Heart left ventricle (tissue), 16 donors: Measurements from ENCODE around the gene HS6ST3. TPM values are rescaled to one million over a fixed set of nuclear protein-coding genes. Genes with fewer than 3 reads are reported as not detected.

Source experiments
- ATAC-seq, 4 donors: fragments of 200-7000 bp; cut with Tn5 transposase; one replicate each; pipeline ENCODE4 v1.9.1; 2020 to 2022; ENCODE audit warnings: moderate library complexity in 4 of 4, mild to moderate bottlenecking in 3 of 4, moderate number of reproducible peaks in 1 of 4
- DNase-seq, 5 donors: peaks; one replicate each; pipeline ENCODE4 v3.0.0-alpha.2; 2020
- H3K27ac ChIP-seq, 12 donors: fragments of 200-600 bp; sonication (generic) in 4 of 12; one replicate each; pipeline versions ENCODE4 v1.5.0 to v1.8.0; 2016 to 2022; ENCODE audit warnings: mild to moderate bottlenecking in 2 of 12
- H3K27me3 ChIP-seq, 9 donors: fragments of 200-600 bp; sonication (generic) in 2 of 9; one replicate each; pipeline versions ENCODE4 v1.5.1 to v1.8.0; 2016 to 2022; ENCODE audit warnings: mild to moderate bottlenecking in 3 of 9
- H3K36me3 ChIP-seq, 9 donors: fragments of 200-600 bp; sonication (generic) in 2 of 9; one replicate each; pipeline versions ENCODE4 v1.5.0 to v1.8.0; 2018 to 2022; ENCODE audit warnings: mild to moderate bottlenecking in 2 of 9
- H3K4me1 ChIP-seq, 12 donors: fragments of 200-600 bp; sonication (generic) in 4 of 12; one replicate each; pipeline versions ENCODE4 v1.5.0 to v1.8.0; 2016 to 2022; ENCODE audit warnings: mild to moderate bottlenecking in 3 of 12
- H3K4me3 ChIP-seq, 12 donors: fragments of 200-600 bp; sonication (generic) in 4 of 12; one replicate each; pipeline versions ENCODE4 v1.5.0 to v1.8.0; 2017 to 2022; ENCODE audit warnings: mild to moderate bottlenecking in 9 of 12, moderate library complexity in 4 of 12
- H3K9me3 ChIP-seq, 12 donors: fragments of 200-600 bp; sonication (generic) in 4 of 12; one replicate each; pipeline versions ENCODE4 v1.5.0 to v1.8.0; 2016 to 2022; ENCODE audit warnings: mild to moderate bottlenecking in 1 of 12
- POLR2A ChIP-seq, 2 donors: fragments of 450-650 bp; IDR thresholded peaks; one replicate each; pipeline ENCODE4 v1.6.1; 2017; ENCODE audit warnings: antibody characterized with exemption in 2 of 2, mild to moderate bottlenecking in 2 of 2, moderate library complexity in 2 of 2
- WGBS, 4 donors: extraction: QIAGEN DNeasy Blood & Tissue Kit in 2 of 4; methylation state at CpG; one replicate each; pipeline versions ENCODE4 v1.1.5 to v1.1.7; 2013 to 2018; 5-methylcytosine and 5-hydroxymethylcytosine counted together
- intact Hi-C, 10 donors: fragments of 100-400 bp; cut with DNase I; formaldehyde crosslinking; loops; one replicate each; pipeline versions ENCODE4 v1.11.1 to v1.14.2; 2022
- polyA plus RNA-seq, 2 donors: library from polyadenylated mRNA; stranded (reverse); fragments of 200-250 nt; gene quantifications; one replicate each; pipeline ENCODE4 v1.2.3, GENCODE V29; 2013
- total RNA-seq, 9 donors: library from RNA; depleted of rRNA in 2 of 9; stranded (reverse); fragments of >200 nt in 2 of 9; fragmentation: NEBNext Ultra II Directional in 3 of 9; extraction: Animal tissue kit (Norgen Biotek cat#: 25700) in 3 of 9; gene quantifications; one replicate each; pipeline versions ENCODE4 v1.1.0 to v1.2.4, GENCODE V29; 2016 to 2023
- TF ChIP-seq, protein P1 (sequence below), 12 donors: fragments of 200-600 bp; sonication (generic) in 4 of 12; IDR thresholded peaks; one replicate each; pipeline versions ENCODE4 v1.5.0 to v1.8.0; 2018 to 2022; ENCODE audit warnings: antibody characterized with exemption in 12 of 12, mild to moderate bottlenecking in 5 of 12
- donor health status: ischemic (EF 13 %, LVEDD 7.1; RV severe dilation, severe dysfunction).
- donor health status: healthy with polysubstance abuse.
- donor health status: DM: no; HTN: yes; CAD: no.
- donor health status: DM: no; HTN: no; CAD: no.
- donor health status: ischemic (EF 25% LVEDD 6.9; RV normal size, moderate dysfunction).
- donor health status: ischemic (EF 25% LVEDD 5.7; RV mildly dilated, moderate dysfunction).
- donor health status: healthy.
- donor health status: DM: yes; HTN: yes; CAD: no.
- donor health status: ischemic (EF 35%, LVEDD 5.7; RV mildly dilated, moderate dysfunction).
- donor health status: nonischemic (EF 11% LVEDD 7.7; RV severe dilation, severe dysfunction).
- donor health status: DM: yes; HTN: yes; CAD: no.
- donor health status: PGD.
- donor health status: ischemic (EF 29% LVEDD 5.4; RV normal size, mild dysfunction).
- donor health status: nonischemic (EF 23%, LVEDD 6.1; RV moderate dilation, normal function).

The HS6ST3 gene
- total and polyA plus RNA-seq, 11 donors: 0.01 to 5.2 (median 1.2) TPM

GRCh38 chr13:96637039-96637438 is 547.1 kb downstream of the HS6ST3 start:
- H3K36me3 ChIP-seq: no peaks in the 10 kb centered on the region
- TF ChIP-seq POLR2A (IDR thresholded peaks at IDR 0.05): no peak
- TF ChIP-seq, protein P1, sequence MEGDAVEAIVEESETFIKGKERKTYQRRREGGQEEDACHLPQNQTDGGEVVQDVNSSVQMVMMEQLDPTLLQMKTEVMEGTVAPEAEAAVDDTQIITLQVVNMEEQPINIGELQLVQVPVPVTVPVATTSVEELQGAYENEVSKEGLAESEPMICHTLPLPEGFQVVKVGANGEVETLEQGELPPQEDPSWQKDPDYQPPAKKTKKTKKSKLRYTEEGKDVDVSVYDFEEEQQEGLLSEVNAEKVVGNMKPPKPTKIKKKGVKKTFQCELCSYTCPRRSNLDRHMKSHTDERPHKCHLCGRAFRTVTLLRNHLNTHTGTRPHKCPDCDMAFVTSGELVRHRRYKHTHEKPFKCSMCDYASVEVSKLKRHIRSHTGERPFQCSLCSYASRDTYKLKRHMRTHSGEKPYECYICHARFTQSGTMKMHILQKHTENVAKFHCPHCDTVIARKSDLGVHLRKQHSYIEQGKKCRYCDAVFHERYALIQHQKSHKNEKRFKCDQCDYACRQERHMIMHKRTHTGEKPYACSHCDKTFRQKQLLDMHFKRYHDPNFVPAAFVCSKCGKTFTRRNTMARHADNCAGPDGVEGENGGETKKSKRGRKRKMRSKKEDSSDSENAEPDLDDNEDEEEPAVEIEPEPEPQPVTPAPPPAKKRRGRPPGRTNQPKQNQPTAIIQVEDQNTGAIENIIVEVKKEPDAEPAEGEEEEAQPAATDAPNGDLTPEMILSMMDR (IDR thresholded peaks at IDR 0.05): no peak
- peaks cover 0 to 18% (median under 1%) of the 10 kb centered on the region in 12 donors for H3K9me3 ChIP-seq
- H3K4me3 ChIP-seq: no peak overlapping the region
- no peak for DNase-seq
- H3K27ac ChIP-seq: no peak overlapping the region
- H3K4me1 ChIP-seq: no peaks in the 10 kb centered on the region
- intact Hi-C loops: no loop called here
- ATAC-seq: no peak
- no peaks in the 10 kb centered on the region for H3K27me3 ChIP-seq

DNA sequence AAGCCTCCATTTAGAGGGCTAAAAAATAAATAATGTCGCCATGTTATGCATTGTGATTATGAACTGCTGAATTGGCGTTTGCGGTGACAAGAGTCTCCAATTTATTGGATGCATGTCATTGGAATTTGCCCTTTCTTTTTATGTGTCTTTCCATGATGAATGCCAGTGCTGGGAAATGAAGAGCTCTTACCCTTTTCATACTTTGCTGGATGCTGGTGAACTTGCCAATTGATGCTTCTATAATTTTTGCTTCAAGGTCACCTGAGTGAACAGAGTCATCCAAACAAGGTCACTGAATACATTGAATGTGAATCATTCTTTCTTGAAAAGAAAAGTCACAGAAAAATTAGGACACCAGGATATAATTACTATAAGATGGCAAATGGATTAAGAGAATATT is 556.2 kb downstream of the HS6ST3 start:
- Histone ChIP-seq H3K9me3 (peaks cover 0 to 32% (median 12%) of the 10 kb centered on the region in 12 donors), H3K36me3 (no peaks in the 10 kb centered on the region), H3K27ac (no peak overlapping the region), H3K27me3 (no peaks in the 10 kb centered on the region), H3K4me3 (no peak overlapping the region), H3K4me1 (no peaks in the 10 kb centered on the region)
- TF ChIP-seq POLR2A (IDR thresholded peaks at IDR 0.05): no peak
- TF ChIP-seq, protein P1 (IDR thresholded peaks at IDR 0.05): no peak
- 90 to 96% (median 95%) methylated on average over 3 of the region's 3 CpGs for WGBS, 4 donors
- no peak for ATAC-seq
- intact Hi-C loops: no loop called here
- no peak for DNase-seq

- H3K4me1 ChIP-seq: no peaks in the 10 kb centered on the region
- no peaks in the 10 kb centered on the region for H3K27me3 ChIP-seq
- 80 to 93% (median 86%) methylated on average over 8 of the region's 8 CpGs for WGBS, 4 donors
- no peak overlapping the region for H3K4me3 ChIP-seq
- peaks cover 0 to 32% (median 12%) of the 10 kb centered on the region in 12 donors for H3K9me3 ChIP-seq
- DNase-seq (no peak), ATAC-seq (no peak)
- no peak for TF ChIP-seq POLR2A (IDR thresholded peaks at IDR 0.05)
- TF ChIP-seq, protein P1 (IDR thresholded peaks at IDR 0.05): no peak
- H3K27ac ChIP-seq: no peak overlapping the region
- intact Hi-C loops: no loop called here
- no peaks in the 10 kb centered on the region for H3K36me3 ChIP-seq
Observed at GRCh38 chr13:96646515-96647211, 556.8 kb downstream of the HS6ST3 start.

- TF ChIP-seq, protein P1 (IDR thresholded peaks at IDR 0.05): no peak
- TF ChIP-seq POLR2A (IDR thresholded peaks at IDR 0.05): no peak
- intact Hi-C loops: no loop called here
- H3K27me3 ChIP-seq: no peaks in the 10 kb centered on the region
- no peak for DNase-seq
- H3K4me3 ChIP-seq: no peak overlapping the region
- 70 to 76% (median 72%) methylated on average over 3 of the region's 3 CpGs for WGBS, 4 donors
- ATAC-seq: no peak
- H3K27ac ChIP-seq: no peak overlapping the region
- no peaks in the 10 kb centered on the region for H3K4me1 ChIP-seq
- no peaks in the 10 kb centered on the region for H3K36me3 ChIP-seq
- H3K9me3 ChIP-seq: peaks cover 0 to 10% (median 2%) of the 10 kb centered on the region in 12 donors
Observed at GRCh38 chr13:96650301-96650886, 560.5 kb downstream of the HS6ST3 start.
